Loucy (cell line): ENCODE measurements around the gene ST3GAL2.

Experiments
- CTCF ChIP-seq: fragments of 200-600 bp; sonication (generic); conservative IDR thresholded peaks from 2 replicates; pipeline ENCODE4 v1.5.1; 2014; ENCODE audit warnings: mild to moderate bottlenecking, antibody characterized with exemption, low read length
- EZH2phosphoT487 ChIP-seq: fragments of 200-600 bp; IDR thresholded peaks from 2 replicates; pipeline ENCODE4 v1.6.1; 2018; ENCODE audit warnings: antibody characterized with exemption, mild to moderate bottlenecking, moderate library complexity, borderline replicate concordance

- TF ChIP-seq CTCF, result no peak
- no peak for TF ChIP-seq EZH2phosphoT487
These were observed 46.3 kb downstream of the ST3GAL2 start for GRCh38 chr16:70392606-70393005.
